Measurements from ENCODE around the gene TAGLN3. TPM values are rescaled to one million over a fixed set of nuclear protein-coding genes. Genes with fewer than 3 reads are reported as not detected.
A peak's percentile ranks its signal among the peaks of the same experiment; 100 is the strongest.

The TAGLN3 gene
- total RNA-seq, 2 experiments from 2014 or later: 0.89 to 1.2 TPM

DNA sequence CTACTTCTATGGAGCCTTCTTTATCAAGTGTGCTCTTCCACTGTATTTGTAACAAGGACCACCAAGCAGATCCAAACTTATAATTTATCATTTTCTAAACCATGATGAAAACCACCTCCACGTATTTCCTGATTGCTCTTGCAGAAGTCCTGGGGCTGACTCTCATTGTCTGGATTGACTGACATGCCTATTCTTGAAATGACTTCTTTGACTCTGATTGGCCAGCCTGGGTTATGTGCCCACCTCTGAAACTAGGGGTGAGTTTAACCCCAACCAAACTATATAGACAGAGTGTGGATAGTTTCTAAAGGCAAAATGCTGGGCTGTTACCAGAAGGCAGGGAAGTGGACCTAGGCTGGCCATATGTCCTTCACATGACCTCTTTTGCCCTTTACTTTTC, 48.5 kb downstream of the TAGLN3 start:
- H3K9me3 Mint-ChIP-seq: no peaks in the 10 kb centered on the region
- no peak overlapping the region for H3K27ac Mint-ChIP-seq
- ChIA-PET POLR2A (no interaction called here), CTCF (interaction anchor here (6.6 kb wide), 1 partner anchor 58 kb away, joined by 98 read pairs; no protein-coding TSS in a partner anchor)
- TF ChIP-seq, protein P1, sequence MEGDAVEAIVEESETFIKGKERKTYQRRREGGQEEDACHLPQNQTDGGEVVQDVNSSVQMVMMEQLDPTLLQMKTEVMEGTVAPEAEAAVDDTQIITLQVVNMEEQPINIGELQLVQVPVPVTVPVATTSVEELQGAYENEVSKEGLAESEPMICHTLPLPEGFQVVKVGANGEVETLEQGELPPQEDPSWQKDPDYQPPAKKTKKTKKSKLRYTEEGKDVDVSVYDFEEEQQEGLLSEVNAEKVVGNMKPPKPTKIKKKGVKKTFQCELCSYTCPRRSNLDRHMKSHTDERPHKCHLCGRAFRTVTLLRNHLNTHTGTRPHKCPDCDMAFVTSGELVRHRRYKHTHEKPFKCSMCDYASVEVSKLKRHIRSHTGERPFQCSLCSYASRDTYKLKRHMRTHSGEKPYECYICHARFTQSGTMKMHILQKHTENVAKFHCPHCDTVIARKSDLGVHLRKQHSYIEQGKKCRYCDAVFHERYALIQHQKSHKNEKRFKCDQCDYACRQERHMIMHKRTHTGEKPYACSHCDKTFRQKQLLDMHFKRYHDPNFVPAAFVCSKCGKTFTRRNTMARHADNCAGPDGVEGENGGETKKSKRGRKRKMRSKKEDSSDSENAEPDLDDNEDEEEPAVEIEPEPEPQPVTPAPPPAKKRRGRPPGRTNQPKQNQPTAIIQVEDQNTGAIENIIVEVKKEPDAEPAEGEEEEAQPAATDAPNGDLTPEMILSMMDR (IDR thresholded peaks at IDR 0.05): no peak
- intact Hi-C loops (cut with micrococcal nuclease): no loop called here
- no peak for ATAC-seq
- DNase-seq: no peak
- peaks cover 2% of the 10 kb centered on the region for H3K27me3 Mint-ChIP-seq
- H3K4me3 Mint-ChIP-seq: no peak overlapping the region
- no peaks in the 10 kb centered on the region for H3K36me3 Mint-ChIP-seq (ENCODE audit: low read depth)
- peaks cover 2% of the 10 kb centered on the region for H3K4me1 Mint-ChIP-seq (ENCODE audit: low read depth)

DNA sequence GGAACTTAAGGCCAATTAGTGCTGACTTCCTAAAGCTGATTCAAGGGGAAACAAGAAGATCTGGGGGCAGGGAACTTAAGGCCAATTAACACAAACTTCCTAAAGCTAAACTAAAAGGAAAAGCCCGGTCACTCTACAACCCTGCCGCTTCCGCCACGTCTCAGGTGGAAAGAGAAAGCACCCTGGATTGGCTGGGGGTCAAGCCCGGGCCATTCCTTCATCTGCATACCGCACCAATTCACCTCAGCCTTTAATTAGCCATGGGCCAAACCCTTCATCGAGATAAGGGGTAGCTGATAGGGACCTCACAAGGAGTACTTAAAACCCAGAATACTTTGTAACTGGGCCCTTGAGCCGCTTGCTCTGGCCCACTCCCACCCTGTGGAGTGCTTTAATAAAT, 50.2 kb downstream of the TAGLN3 start:
- Mint-ChIP-seq H3K36me3 (ENCODE audit: low read depth) (no peaks in the 10 kb centered on the region), H3K4me3 (no peak overlapping the region), H3K27ac (no peak overlapping the region), H3K27me3 (peaks cover 2% of the 10 kb centered on the region), H3K9me3 (no peaks in the 10 kb centered on the region), H3K4me1 (ENCODE audit: low read depth) (peaks cover 2% of the 10 kb centered on the region)
- TF ChIP-seq, protein P1 (IDR thresholded peaks at IDR 0.05): no peak
- ChIA-PET POLR2A (no interaction called here), CTCF (no interaction called here)
- intact Hi-C loops (cut with micrococcal nuclease): no loop called here
- ATAC-seq: no peak
- DNase-seq: no peak

DNA sequence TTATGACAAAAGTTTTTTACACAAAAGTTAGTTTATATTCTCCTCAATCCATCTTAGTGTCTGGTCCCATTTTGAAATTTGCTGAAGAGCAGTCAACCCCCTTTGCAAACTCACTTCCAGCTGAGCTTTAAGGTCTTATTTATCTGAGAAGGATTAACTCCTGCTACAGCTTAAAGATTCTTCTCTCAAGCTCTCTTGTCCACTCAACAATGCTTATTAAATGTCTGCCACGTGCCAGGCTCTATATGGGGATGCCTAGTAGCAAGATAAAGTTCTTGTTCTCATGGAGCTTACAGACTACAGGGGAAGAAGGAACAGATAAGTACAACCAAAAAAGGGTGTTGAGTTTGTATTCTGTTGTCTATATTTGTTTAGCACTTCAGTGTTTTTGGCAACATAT, 54.5 kb downstream of the TAGLN3 start:
- no peaks in the 10 kb centered on the region for H3K36me3 Mint-ChIP-seq (ENCODE audit: low read depth)
- POLR2A ChIA-PET: no interaction called here
- intact Hi-C loops (cut with micrococcal nuclease): no loop called here
- DNase-seq (no peak), ATAC-seq (no peak)
- peaks cover 6% of the 10 kb centered on the region for H3K27me3 Mint-ChIP-seq
- TF ChIP-seq, protein P1 (IDR thresholded peaks at IDR 0.05): no peak
- no peaks in the 10 kb centered on the region for H3K9me3 Mint-ChIP-seq
- no peak overlapping the region for H3K27ac Mint-ChIP-seq
- H3K4me3 Mint-ChIP-seq: no peak overlapping the region
- H3K4me1 Mint-ChIP-seq (ENCODE audit: low read depth): peaks cover 12% of the 10 kb centered on the region
- CTCF ChIA-PET: interaction anchor here (0.7 to 2.3 kb wide), 4 partner anchors 8 to 64 kb away, joined by 4 to 13 read pairs (median 6); no protein-coding TSS in a partner anchor

DNA sequence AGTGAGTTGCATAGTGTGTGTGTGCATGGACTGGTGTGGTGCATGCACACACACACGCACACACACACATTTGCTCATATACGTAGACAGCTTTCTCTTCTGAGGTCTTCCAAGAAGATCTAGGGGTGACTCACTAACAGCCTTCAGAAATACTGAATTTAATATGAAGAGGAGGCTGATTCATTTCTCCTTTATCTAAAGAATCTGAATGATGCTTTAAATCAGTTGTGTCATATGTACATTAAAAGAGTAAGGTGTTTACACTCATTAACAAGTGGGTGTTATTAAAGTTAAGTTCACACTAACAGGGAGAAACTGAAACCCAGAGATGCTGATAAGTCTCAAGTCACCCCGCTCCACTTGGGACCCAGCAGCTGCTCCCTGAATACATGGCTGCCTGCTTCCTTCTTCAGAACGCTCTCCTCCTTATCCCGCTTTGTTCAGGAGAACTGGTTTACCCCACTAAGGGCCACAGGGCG, 57.8 kb downstream of the TAGLN3 start:
- ChIA-PET POLR2A (no interaction called here), CTCF (interaction anchor here (0.9 to 3.4 kb wide), 3 partner anchors 13 to 43 kb away, joined by 3 to 8 read pairs (median 7); no protein-coding TSS in a partner anchor)
- intact Hi-C loops (cut with micrococcal nuclease): no loop called here
- ATAC-seq (peak; percentile 97), DNase-seq (peak; percentile 51)
- Mint-ChIP-seq H3K27ac (peak overlapping the region; percentile 73), H3K27me3 (peaks cover 6% of the 10 kb centered on the region), H3K9me3 (peaks cover 4% of the 10 kb centered on the region), H3K4me1 (ENCODE audit: low read depth) (peaks cover 12% of the 10 kb centered on the region), H3K4me3 (no peak overlapping the region), H3K36me3 (ENCODE audit: low read depth) (no peaks in the 10 kb centered on the region)
- TF ChIP-seq, protein P1 (IDR thresholded peaks at IDR 0.05): no peak

DNA sequence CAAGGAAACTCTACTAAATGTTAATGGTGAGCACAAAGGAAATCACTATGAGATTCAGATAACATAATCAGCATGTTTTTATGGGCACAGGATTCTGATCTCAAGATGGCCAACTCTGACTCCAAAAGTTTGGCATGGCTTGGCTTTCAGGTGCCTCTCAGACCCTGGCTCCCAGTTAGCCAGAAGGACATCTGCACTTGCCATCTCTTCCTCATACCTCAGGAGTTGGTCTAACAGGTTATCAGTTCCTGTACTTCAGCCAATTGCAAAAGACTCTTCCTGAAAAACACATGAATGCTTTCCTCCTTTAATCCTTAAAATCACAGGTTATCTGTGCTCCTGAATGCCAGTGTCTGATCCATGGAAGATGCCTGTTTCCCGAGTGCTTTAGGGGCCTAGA, 60.8 kb downstream of the TAGLN3 start:
- no peak overlapping the region for H3K4me3 Mint-ChIP-seq
- DNase-seq (no peak), ATAC-seq (no peak)
- intact Hi-C loops (cut with micrococcal nuclease): no loop called here
- H3K27me3 Mint-ChIP-seq: peaks cover 1% of the 10 kb centered on the region
- no peak overlapping the region for H3K27ac Mint-ChIP-seq
- H3K9me3 Mint-ChIP-seq: peaks cover 4% of the 10 kb centered on the region
- ChIA-PET POLR2A (no interaction called here), CTCF (no interaction called here)
- TF ChIP-seq, protein P1 (IDR thresholded peaks at IDR 0.05): no peak
- H3K36me3 Mint-ChIP-seq (ENCODE audit: low read depth): no peaks in the 10 kb centered on the region
- peaks cover 12% of the 10 kb centered on the region for H3K4me1 Mint-ChIP-seq (ENCODE audit: low read depth)
